K562 (cell line): ENCODE measurements around the gene ST3GAL3. TPM values are rescaled to one million over a fixed set of nuclear protein-coding genes. Genes with fewer than 3 reads are reported as not detected.

ENCODE experiments used
- ATAC-seq: fragments of 200-7000 bp; cut with Tn5 transposase; 3 replicates; pipeline ENCODE4 v1.9.1; 2020; ENCODE audit warnings: moderate library complexity
- BruUV-seq: library from RNA; stranded (reverse); fragments of 400-500 nt; replicated peaks from 2 replicates; lab custom pipeline; 2021; lab: Mats Ljungman, UMichigan
- CTCF ChIA-PET: fragments of 300-600 bp; formaldehyde crosslinking; extraction: SDS; loops from one replicate; lab custom pipeline; 2021; ENCODE audit warnings: low intra/inter-chr PET ratio; lab: Yijun Ruan, JAX
- POLR2A ChIA-PET: fragments of 300-600, 350-650 bp; sonication (Branson Sonifier 250); formaldehyde crosslinking; extraction: SDS; loops from one replicate; lab custom pipeline; 2021; ENCODE audit warnings: antibody characterized with exemption, inconsistent platforms; lab: Yijun Ruan, JAX
- DNase-seq, 4 experiments: peaks; one replicate each; pipeline versions ENCODE4 v3.0.0 to v3.0.0-alpha.2; 2011 to 2018; ENCODE audit warnings: low spot score in 3 of 4, mixed read lengths in 3 of 4; ENCODE audit errors: extremely low read depth in 1 of 4
- FAIRE-seq: peaks from 2 replicates; lab custom pipeline; 2011; peaks lifted over from hg19 to GRCh38; lab: Jason Lieb, UNC
- H2AFZ ChIP-seq: 2 replicates; pipeline ENCODE4 v1.6.0; 2011; ENCODE audit warnings: low read depth, low read length, control low read depth, inconsistent platforms
- H3K27ac ChIP-seq: fragments of 200-600 bp; 3 replicates; pipeline ENCODE4 v1.8.0; 2011; ENCODE audit warnings: low read depth, mild to moderate bottlenecking, control low read depth, inconsistent platforms, low read length, moderate library complexity, mixed read lengths; ENCODE audit errors: extremely low read depth
- H3K27me3 ChIP-seq, 2 experiments: fragments of 300-600 bp in 1 of 2; 2 replicates in 1 of 2; 3 replicates in 1 of 2; pipeline versions ENCODE4 v1.6.0 to v1.8.0; 2011; ENCODE audit warnings: inconsistent platforms in 2 of 2, low read length in 2 of 2, mild to moderate bottlenecking in 1 of 2, mixed read lengths in 1 of 2, moderate library complexity in 1 of 2; ENCODE audit not compliant: control insufficient read depth in 2 of 2, insufficient read depth in 2 of 2
- H3K36me3 ChIP-seq: fragments of 300-600 bp; 3 replicates; pipeline ENCODE4 v1.8.0; 2011; ENCODE audit warnings: mild to moderate bottlenecking, low read length, inconsistent platforms; ENCODE audit not compliant: control insufficient read depth, insufficient read depth
- H3K4me1 ChIP-seq, 2 experiments: fragments of 200-600 bp in 1 of 2; replicated peaks in 1 of 2; 2 replicates in 1 of 2; 3 replicates in 1 of 2; pipeline versions ENCODE4 v1.5.1 to v1.8.0; 2011; ENCODE audit warnings: inconsistent platforms in 2 of 2, low read length in 2 of 2, mild to moderate bottlenecking in 1 of 2, mixed read lengths in 1 of 2, moderate library complexity in 1 of 2; ENCODE audit not compliant: control insufficient read depth in 2 of 2, insufficient read depth in 2 of 2
- H3K4me2 ChIP-seq: 2 replicates; pipeline ENCODE4 v1.6.1; 2011; ENCODE audit warnings: low read length, control low read depth, inconsistent platforms, mixed read lengths; ENCODE audit not compliant: insufficient read depth
- H3K4me3 ChIP-seq: fragments of 200-600 bp; sonication (generic), shearing (Covaris generic); 2 replicates; pipeline ENCODE4 v1.5.1; 2016; ENCODE audit warnings: control low read depth, inconsistent platforms
- H3K79me2 ChIP-seq: fragments of 200-600 bp; 3 replicates; pipeline ENCODE4 v1.8.0; 2011; ENCODE audit warnings: low read length, inconsistent platforms; ENCODE audit not compliant: control insufficient read depth, insufficient read depth
- H3K9ac ChIP-seq, 2 experiments: 2 replicates each; pipeline versions ENCODE4 v1.6.0 to v1.6.1; 2011; ENCODE audit warnings: low read depth in 2 of 2, low read length in 2 of 2, control low read depth in 1 of 2, inconsistent platforms in 1 of 2, mild to moderate bottlenecking in 1 of 2, mixed read lengths in 1 of 2; ENCODE audit not compliant: insufficient read depth in 1 of 2
- H3K9me1 ChIP-seq: one replicate; pipeline ENCODE4 v1.6.0; 2011; ENCODE audit warnings: inconsistent platforms, mild to moderate bottlenecking, low read length, moderate library complexity; ENCODE audit not compliant: control insufficient read depth, insufficient read depth
- H3K9me3 ChIP-seq: replicated peaks from 2 replicates; pipeline ENCODE4 v1.5.1; 2011; ENCODE audit warnings: low read depth, low read length, inconsistent platforms; ENCODE audit not compliant: control insufficient read depth, insufficient read depth
- H4K20me1 ChIP-seq: replicated peaks from 2 replicates; pipeline ENCODE4 v1.6.1; 2011; ENCODE audit warnings: low read length, inconsistent platforms, mixed read lengths; ENCODE audit not compliant: control insufficient read depth, insufficient read depth
- ATF3 ChIP-seq, 2 experiments: fragments of 450-650 bp in 1 of 2; sonication (generic) in 1 of 2; formaldehyde crosslinking in 1 of 2; IDR thresholded peaks in 1 of 2; conservative IDR thresholded peaks in 1 of 2; 2 replicates each; pipeline versions ENCODE4 v1.6.1 to v1.8.1; 2016 to 2023; ENCODE audit warnings: mild to moderate bottlenecking in 2 of 2, moderate library complexity in 2 of 2, inconsistent platforms in 1 of 2, missing genetic modification reagents in 1 of 2
- HNRNPUL1 ChIP-seq: fragments of 200-400 bp; formaldehyde crosslinking; IDR thresholded peaks from 2 replicates; pipeline ENCODE4 v1.6.1; 2017; ENCODE audit warnings: low read length
- MBD1 ChIP-seq: fragments of 250-450 bp; sonication (Bioruptor Pico); IDR thresholded peaks from 2 replicates; pipeline ENCODE4 v1.8.0; 2022; ENCODE audit warnings: inconsistent platforms
- MYBL2 ChIP-seq, 2 experiments: fragments of 450-650 bp in 1 of 2; sonication (generic) in 1 of 2; formaldehyde crosslinking in 1 of 2; IDR thresholded peaks; 2 replicates each; pipeline versions ENCODE4 v1.6.1 to v1.8.1; 2017 to 2022; ENCODE audit warnings: borderline replicate concordance in 1 of 2, inconsistent platforms in 1 of 2, low read depth in 1 of 2, mild to moderate bottlenecking in 1 of 2, missing genetic modification reagents in 1 of 2, moderate library complexity in 1 of 2
- SPI1 ChIP-seq: IDR thresholded peaks from 2 replicates; pipeline ENCODE4 v1.6.1; 2011; ENCODE audit warnings: low read depth, low read length, control low read depth, borderline replicate concordance
- TAF1 ChIP-seq: IDR thresholded peaks from 2 replicates; pipeline ENCODE4 v1.6.1; 2011; ENCODE audit warnings: mild to moderate bottlenecking, low read length, moderate library complexity; ENCODE audit not compliant: insufficient read depth, control insufficient read depth, severe bottlenecking; ENCODE audit errors: extremely low read depth
- ZBTB26 ChIP-seq: fragments of 450-650 bp; formaldehyde crosslinking; IDR thresholded peaks from 2 replicates; pipeline ENCODE4 v1.4.0; 2022; ENCODE audit warnings: missing genetic modification characterization
- ZNF197 ChIP-seq: fragments of 200-800 bp; sonication (Bioruptor generic); IDR thresholded peaks from 2 replicates; pipeline ENCODE4 v1.6.1; 2016; ENCODE audit warnings: low read depth, missing genetic modification characterization, missing compliant biosample characterization
- ZNF79 ChIP-seq: fragments of 250-450 bp; sonication (Bioruptor Pico); IDR thresholded peaks from 2 replicates; pipeline ENCODE4 v1.4.0; 2020; ENCODE audit warnings: low read depth, mild to moderate bottlenecking, moderate library complexity
- WGBS: fragments of 100-300 bp; shearing (Covaris generic); methylation state at CpG from one replicate; pipeline ENCODE4 v1.1.6; 2016; ENCODE audit warnings: low coverage, mixed read lengths; ENCODE audit not compliant: insufficient coverage; ENCODE audit errors: missing lambda C conversion rate; 5-methylcytosine and 5-hydroxymethylcytosine counted together
- in situ Hi-C: fragments of 300-500 bp; cut with MboI; formaldehyde crosslinking; loops from 4 replicates; pipeline ENCODE4 v1.15.0; 2018; ENCODE audit warnings: inconsistent platforms, mixed read lengths
- intact Hi-C: fragments of 100-400 bp; cut with micrococcal nuclease; formaldehyde crosslinking; loops from 2 replicates; pipeline ENCODE4 v1.14.2; 2022
- polyA plus RNA-seq, 8 experiments: library from polyadenylated mRNA; depleted of rRNA in 4 of 8; stranded (reverse) in 5 of 8; unstranded in 3 of 8; fragments of >200 nt; fragmentation: Nextera tagmentation in 2 of 8; fragmentation: Illumina TruSeq in 1 of 8; extraction: Ambion mirVana in 2 of 8; extraction: Trizol in 1 of 8; gene quantifications; 2 replicates each; pipeline versions ENCODE4 v1.2.1 to v1.2.3, GENCODE V29; 2011 to 2014; ENCODE audit warnings: inconsistent platforms in 1 of 8, missing spikeins in 1 of 8
- total RNA-seq, 7 experiments: library from RNA; depleted of rRNA in 6 of 7; stranded (reverse); fragments of >200 nt in 6 of 7; fragmentation: Illumina TruSeq in 2 of 7; extraction: Trizol in 2 of 7; gene quantifications; 2 replicates each; pipeline versions ENCODE4 v1.2.1 to v1.2.3, GENCODE V29; 2011 to 2021; ENCODE audit warnings: low replicate concordance in 1 of 7

ST3GAL3 gene
- total and polyA plus RNA-seq, 9 of the 15 experiments (the other 6 are each of a cell fraction or from before 2014, with no cell fraction given) = 1.2 to 18.9 (median 11.0) TPM

- FAIRE-seq (no peak), DNase-seq (no peak)
- Histone ChIP-seq H3K9me3 (no peaks in the 10 kb centered on the region), H3K79me2 (no peaks in the 10 kb centered on the region)
- TF ChIP-seq ZNF197 = no peak
- TF ChIP-seq ZBTB26 (CRISPR knock-in tag) = no peak
- no peak for TF ChIP-seq MBD1 (CRISPR knock-in tag)
- TF ChIP-seq HNRNPUL1 = no peak
- TF ChIP-seq ZNF79 (CRISPR knock-in tag) = no peak
- TF ChIP-seq SPI1 = peak; percentile 27; the same call in 1 of the 2 replicates
- no peak for TF ChIP-seq MYBL2 (IDR thresholded peaks at IDR 0.05; ENCODE audit: low read depth)
- no peak for TF ChIP-seq MYBL2 (CRISPR knock-in tag; IDR thresholded peaks at IDR 0.05; ENCODE audit: borderline replicate concordance)
- TF ChIP-seq TAF1 = no peak
- TF ChIP-seq ATF3 (IDR thresholded peaks at IDR 0.05) = no peak
- no peak for TF ChIP-seq ATF3 (CRISPR knock-in tag; conservative IDR thresholded peaks at IDR 0.05)
- TF ChIP-seq, all 486 proteins: peak for 1
- 87% methylated on average over 3 of the region's 3 CpGs for WGBS
- Histone ChIP-seq H2AFZ (no peak overlapping the region), H3K4me2 (no peak overlapping the region), H3K4me1 (peaks cover 0 to 8% of the 10 kb centered on the region in 2 experiments; a peak in 4 of 5 replicates), H3K27ac (no peak overlapping the region), H3K9ac (no peak overlapping the region), H3K27me3 (no peaks in the 10 kb centered on the region), H3K36me3 (no peaks in the 10 kb centered on the region; the same call in 2 of the 3 replicates), H3K4me3 (no peak overlapping the region), H4K20me1 (no peaks in the 10 kb centered on the region), H3K9me1 (no peaks in the 10 kb centered on the region)
- in situ Hi-C loops = no loop called here
- no peak for ATAC-seq
- POLR2A ChIA-PET = no interaction called here
- no TSS peak for BruUV-seq
- CTCF ChIA-PET = no interaction called here
- intact Hi-C loops = no loop called here
Observed at GRCh38 chr1:43801203-43801602, 93.9 kb downstream of the ST3GAL3 start.
